MM.1S (cell line): Measurements from ENCODE around the gene EIF2D.
"Not testable (repeated sequence)": the region's sequence is repeated elsewhere in the genome, so short reads cannot be mapped to it uniquely, and the experiment has no call there.

Source experiments
- DNase-seq: peaks from one replicate; pipeline ENCODE4 v3.0.0-alpha.2; 2015
- H2AFZ ChIP-seq: fragments of 300-600 bp; sonication (generic); 2 replicates; pipeline ENCODE4 v1.6.0; 2016; ENCODE audit warnings: antibody characterized with exemption, low read length
- H3F3A ChIP-seq: fragments of 300-600 bp; sonication (generic); 2 replicates; pipeline ENCODE4 v1.6.1; 2016; ENCODE audit warnings: mild to moderate bottlenecking, antibody characterized with exemption, low read length, moderate library complexity, mixed read lengths; ENCODE audit not compliant: insufficient read depth
- H3K27ac ChIP-seq: fragments of 300-600 bp; sonication (generic); 2 replicates; pipeline ENCODE4 v1.5.1; 2016; ENCODE audit warnings: mild to moderate bottlenecking, low read length
- H3K27me3 ChIP-seq: fragments of 300-600 bp; sonication (generic); replicated peaks from 2 replicates; pipeline ENCODE4 v1.6.0; 2016; ENCODE audit warnings: low read length; ENCODE audit not compliant: insufficient read depth
- H3K36me3 ChIP-seq: fragments of 300-600 bp; sonication (generic); replicated peaks from 2 replicates; pipeline ENCODE4 v1.6.1; 2016; ENCODE audit warnings: mild to moderate bottlenecking, low read length, mixed read lengths; ENCODE audit not compliant: insufficient read depth
- H3K4me1 ChIP-seq: fragments of 300-600 bp; sonication (generic); 2 replicates; pipeline ENCODE4 v1.6.1; 2016; ENCODE audit warnings: low read length, mixed read lengths
- H3K4me2 ChIP-seq: fragments of 300-600 bp; sonication (generic); 2 replicates; pipeline ENCODE4 v1.6.0; 2016; ENCODE audit warnings: low read depth, low read length
- H3K4me3 ChIP-seq: fragments of 300-600 bp; sonication (generic); 2 replicates; pipeline ENCODE4 v1.5.1; 2016; ENCODE audit warnings: low read length, mixed read lengths
- H3K79me2 ChIP-seq: fragments of 300-600 bp; sonication (generic); 2 replicates; pipeline ENCODE4 v1.6.1; 2016; ENCODE audit warnings: mixed run types, low read length, mixed read lengths
- H3K9ac ChIP-seq: fragments of 300-600 bp; sonication (generic); 2 replicates; pipeline ENCODE4 v1.6.1; 2016; ENCODE audit warnings: low read length, mixed read lengths
- H3K9me2 ChIP-seq: fragments of 300-600 bp; sonication (generic); replicated peaks from 2 replicates; pipeline ENCODE4 v1.6.1; 2016; ENCODE audit warnings: mild to moderate bottlenecking, low read length, mixed read lengths; ENCODE audit not compliant: insufficient read depth
- H3K9me3 ChIP-seq: fragments of 300-600 bp; sonication (generic); replicated peaks from 2 replicates; pipeline ENCODE4 v1.6.1; 2016; ENCODE audit warnings: mild to moderate bottlenecking, low read length, mixed read lengths; ENCODE audit not compliant: insufficient read depth
- H4K20me1 ChIP-seq: fragments of 300-600 bp; sonication (generic); 2 replicates; pipeline ENCODE4 v1.6.1; 2016; ENCODE audit warnings: mild to moderate bottlenecking, low read length, moderate library complexity, mixed read lengths; ENCODE audit not compliant: insufficient read depth
- EZH2 ChIP-seq: fragments of 300-600 bp; sonication (generic); optimal IDR thresholded peaks from 2 replicates; pipeline ENCODE3; 2017; ENCODE audit warnings: low read depth, mild to moderate bottlenecking, antibody characterized with exemption, low read length, mixed read lengths
- EZH2phosphoT487 ChIP-seq: fragments of 300-600 bp; sonication (generic); IDR thresholded peaks from 2 replicates; pipeline ENCODE4 v1.6.1; 2018; ENCODE audit warnings: antibody characterized with exemption, low read length
- TF ChIP-seq, protein P1 (sequence below): fragments of 300-600 bp; sonication (generic); IDR thresholded peaks from 2 replicates; pipeline ENCODE4 v1.5.1; 2016; ENCODE audit warnings: antibody characterized with exemption, low read length, mixed read lengths

The EIF2D gene

DNA sequence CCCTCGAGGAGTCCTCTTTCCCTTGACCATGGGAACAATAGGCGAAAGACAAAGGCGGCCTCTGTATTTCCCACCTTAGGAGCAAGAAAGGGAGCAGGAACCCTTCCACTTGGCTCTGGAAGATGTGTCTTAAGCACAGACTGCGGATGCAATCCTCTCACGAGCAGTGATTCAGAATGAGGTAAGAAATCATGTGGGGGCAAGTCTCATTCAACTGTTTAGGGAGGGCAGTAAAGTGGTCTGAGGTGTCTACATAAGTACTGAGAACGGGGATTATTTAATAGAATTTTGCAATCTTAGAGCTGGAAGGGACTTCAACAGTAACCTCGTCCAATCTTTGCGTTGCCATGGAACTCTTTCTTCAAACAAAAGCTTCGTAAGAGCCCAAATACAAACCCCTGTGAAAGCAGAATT lies 21.4 kb upstream of the EIF2D start:
- DNase-seq, result no peak
- Histone ChIP-seq H3K9ac (no peak overlapping the region), H2AFZ (no peak overlapping the region), H3F3A (peaks cover 14% of the 10 kb centered on the region; the same call in 1 of the 2 replicates), H3K9me3 (no peaks in the 10 kb centered on the region), H3K36me3 (no peaks in the 10 kb centered on the region), H3K27me3 (peaks cover 5% of the 10 kb centered on the region; the same call in 1 of the 2 replicates), H3K4me1 (peaks cover 14% of the 10 kb centered on the region), H3K79me2 (no peaks in the 10 kb centered on the region), H3K9me2 (no peaks in the 10 kb centered on the region), H3K4me3 (no peak overlapping the region), H4K20me1 (no peaks in the 10 kb centered on the region), H3K27ac (no peak overlapping the region), H3K4me2 (no peak overlapping the region)
- no peak for TF ChIP-seq EZH2
- TF ChIP-seq EZH2phosphoT487, result no peak
- TF ChIP-seq, protein P1, sequence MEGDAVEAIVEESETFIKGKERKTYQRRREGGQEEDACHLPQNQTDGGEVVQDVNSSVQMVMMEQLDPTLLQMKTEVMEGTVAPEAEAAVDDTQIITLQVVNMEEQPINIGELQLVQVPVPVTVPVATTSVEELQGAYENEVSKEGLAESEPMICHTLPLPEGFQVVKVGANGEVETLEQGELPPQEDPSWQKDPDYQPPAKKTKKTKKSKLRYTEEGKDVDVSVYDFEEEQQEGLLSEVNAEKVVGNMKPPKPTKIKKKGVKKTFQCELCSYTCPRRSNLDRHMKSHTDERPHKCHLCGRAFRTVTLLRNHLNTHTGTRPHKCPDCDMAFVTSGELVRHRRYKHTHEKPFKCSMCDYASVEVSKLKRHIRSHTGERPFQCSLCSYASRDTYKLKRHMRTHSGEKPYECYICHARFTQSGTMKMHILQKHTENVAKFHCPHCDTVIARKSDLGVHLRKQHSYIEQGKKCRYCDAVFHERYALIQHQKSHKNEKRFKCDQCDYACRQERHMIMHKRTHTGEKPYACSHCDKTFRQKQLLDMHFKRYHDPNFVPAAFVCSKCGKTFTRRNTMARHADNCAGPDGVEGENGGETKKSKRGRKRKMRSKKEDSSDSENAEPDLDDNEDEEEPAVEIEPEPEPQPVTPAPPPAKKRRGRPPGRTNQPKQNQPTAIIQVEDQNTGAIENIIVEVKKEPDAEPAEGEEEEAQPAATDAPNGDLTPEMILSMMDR, result no peak

DNA sequence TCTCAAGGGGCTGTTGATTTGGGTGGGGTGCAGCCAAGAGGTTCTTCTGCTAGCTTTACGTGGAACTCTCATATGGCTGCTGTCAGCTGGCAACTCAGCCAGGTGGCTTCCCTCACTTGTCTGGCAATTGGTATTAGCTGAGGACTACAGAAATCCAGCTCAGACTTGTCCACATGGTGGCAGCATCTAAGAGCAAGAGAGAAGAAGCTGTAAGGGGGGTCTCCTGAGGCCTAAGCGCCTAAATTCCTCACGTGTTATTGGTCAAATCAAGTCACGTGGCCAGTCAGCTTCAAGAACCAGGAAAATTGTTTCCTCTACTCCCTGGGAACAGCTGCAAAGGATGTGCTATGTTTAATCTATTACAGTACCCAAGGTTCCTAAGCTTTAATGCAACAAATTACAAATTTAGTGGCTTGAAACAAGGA lies 18.8 kb upstream of the EIF2D start:
- DNase-seq, result peak; percentile 80
- Histone ChIP-seq H3K9ac (no peak overlapping the region), H3K4me2 (no peak overlapping the region), H3K4me1 (peaks cover 14% of the 10 kb centered on the region), H3K9me2 (no peaks in the 10 kb centered on the region), H3K27ac (no peak overlapping the region), H3K36me3 (no peaks in the 10 kb centered on the region), H2AFZ (no peak overlapping the region), H3K79me2 (no peaks in the 10 kb centered on the region), H3F3A (peaks cover 8% of the 10 kb centered on the region; the same call in 1 of the 2 replicates), H3K4me3 (no peak overlapping the region), H3K27me3 (peaks cover 4% of the 10 kb centered on the region; the same call in 1 of the 2 replicates), H3K9me3 (no peaks in the 10 kb centered on the region), H4K20me1 (no peaks in the 10 kb centered on the region)
- no peak for TF ChIP-seq EZH2
- no peak for TF ChIP-seq EZH2phosphoT487
- TF ChIP-seq, protein P1, result peak; percentile 78

DNA sequence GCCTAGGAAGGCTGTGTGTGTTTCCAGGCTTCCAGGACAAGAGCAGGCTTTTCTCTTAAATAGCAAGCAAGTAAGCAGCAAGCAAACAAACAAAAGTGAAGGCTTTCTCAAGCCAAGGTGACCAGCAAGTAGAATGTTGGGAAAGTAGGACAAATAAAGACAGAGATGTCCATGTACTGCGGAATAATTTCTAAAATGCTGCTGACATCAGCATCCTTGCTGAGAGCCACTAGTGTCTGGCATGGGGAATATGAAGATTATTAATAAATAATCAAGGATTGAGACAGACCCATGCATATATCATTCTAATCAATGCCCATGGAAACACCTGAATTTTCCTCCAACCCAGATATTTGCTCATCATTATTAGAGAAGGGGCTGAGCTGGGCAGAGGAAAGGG lies 16.7 kb upstream of the EIF2D start:
- Histone ChIP-seq H3K27me3 (no peaks in the 10 kb centered on the region), H3K4me1 (peaks cover 14% of the 10 kb centered on the region; the same call in 1 of the 2 replicates)

DNA sequence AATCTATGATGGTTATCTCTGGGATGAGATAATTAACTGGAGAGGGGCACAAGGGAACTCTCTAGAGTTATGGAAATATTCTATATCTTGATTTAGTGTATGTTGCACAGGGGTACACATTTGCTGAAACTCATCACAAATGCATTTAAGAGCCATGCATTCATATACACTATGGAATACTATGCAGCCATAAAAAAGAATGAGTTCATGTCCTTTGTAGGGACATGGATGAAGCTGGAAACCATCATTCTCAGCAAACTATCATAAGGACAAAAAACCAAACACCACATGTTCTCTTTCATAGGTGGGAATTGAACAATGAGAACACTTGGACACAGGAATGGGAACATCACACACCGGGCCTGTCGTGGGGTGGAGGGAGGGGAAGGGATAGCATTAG lies 14.1 kb upstream of the EIF2D start:
- H3K4me3 ChIP-seq, H3K27ac ChIP-seq, H3K4me2 ChIP-seq, H3K9me2 ChIP-seq, H2AFZ ChIP-seq, H4K20me1 ChIP-seq, H3K36me3 ChIP-seq, H3K27me3 ChIP-seq, H3K9ac ChIP-seq, H3F3A ChIP-seq, H3K79me2 ChIP-seq, DNase-seq, H3K9me3 ChIP-seq: not testable (repeated sequence)
- peaks cover 14% of the 10 kb centered on the region; the same call in 1 of the 2 replicates for H3K4me1 ChIP-seq

More for the DNA sequence above, 16.7 kb upstream of the EIF2D start:
- Histone ChIP-seq H4K20me1 (no peaks in the 10 kb centered on the region), H3F3A (no peaks in the 10 kb centered on the region; the same call in 1 of the 2 replicates), H3K9me3 (no peaks in the 10 kb centered on the region), H3K36me3 (no peaks in the 10 kb centered on the region), H3K4me3 (no peak overlapping the region), H3K9ac (no peak overlapping the region), H3K79me2 (no peaks in the 10 kb centered on the region), H3K4me2 (no peak overlapping the region), H3K27ac (no peak overlapping the region), H3K9me2 (no peaks in the 10 kb centered on the region), H2AFZ (no peak overlapping the region)
- TF ChIP-seq EZH2phosphoT487 (no peak), EZH2 (no peak)
- TF ChIP-seq, protein P1, result no peak
- DNase-seq, result no peak
